LHCN-M2 (cell line): ENCODE measurements around the gene SELENBP1. TPM values are rescaled to one million over a fixed set of nuclear protein-coding genes. Genes with fewer than 3 reads are reported as not detected.
"Not testable (repeated sequence)": the region's sequence is repeated elsewhere in the genome, so short reads cannot be mapped to it uniquely, and the experiment has no call there.

Source experiments
- DNase-seq: peaks from one replicate; pipeline ENCODE4 v3.0.0-alpha.2; 2012; ENCODE audit warnings: low read depth
- total RNA-seq: library from RNA; depleted of rRNA; stranded (reverse); fragments of >200 nt; gene quantifications from 2 replicates; pipeline ENCODE4 v1.2.3, GENCODE V29; 2014

The SELENBP1 gene
- total RNA-seq, 1 experiment from 2014 or later = 17.9 TPM

DNA sequence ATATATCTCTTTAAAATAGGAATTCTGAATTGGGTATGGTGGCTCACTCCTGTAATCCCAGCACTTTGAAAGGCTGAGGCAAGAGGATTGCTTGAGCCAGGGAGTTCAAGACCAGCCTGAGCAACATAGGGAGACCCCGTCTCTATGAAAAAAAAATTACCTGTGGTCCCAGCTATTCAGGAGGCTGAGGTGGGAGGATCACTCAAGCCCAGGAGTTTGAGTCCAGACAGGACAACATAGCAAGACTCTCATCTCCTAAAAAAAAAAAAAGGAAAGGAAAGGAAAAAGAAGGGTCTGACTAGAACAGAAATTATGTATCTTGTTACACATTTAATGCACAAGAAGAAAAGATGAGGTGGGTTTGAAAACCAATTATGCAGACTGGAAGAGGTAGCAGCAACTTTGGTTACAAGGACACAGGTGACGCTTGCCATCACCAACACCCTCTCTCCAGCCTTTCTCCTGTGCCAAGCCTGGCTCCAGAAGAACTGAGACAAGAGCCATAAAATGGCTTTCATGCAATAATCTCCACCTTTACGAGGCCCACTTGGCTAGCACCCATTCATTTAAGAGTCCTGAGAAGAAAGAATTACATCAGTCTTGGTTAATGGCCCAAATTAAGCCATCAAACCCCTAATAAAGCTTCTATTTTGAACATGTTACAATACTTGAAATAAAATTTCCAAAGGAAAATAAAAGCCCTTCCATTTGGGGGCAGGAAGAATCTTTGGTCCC, 4.8 kb upstream of the SELENBP1 start:
- no peak for DNase-seq

DNA sequence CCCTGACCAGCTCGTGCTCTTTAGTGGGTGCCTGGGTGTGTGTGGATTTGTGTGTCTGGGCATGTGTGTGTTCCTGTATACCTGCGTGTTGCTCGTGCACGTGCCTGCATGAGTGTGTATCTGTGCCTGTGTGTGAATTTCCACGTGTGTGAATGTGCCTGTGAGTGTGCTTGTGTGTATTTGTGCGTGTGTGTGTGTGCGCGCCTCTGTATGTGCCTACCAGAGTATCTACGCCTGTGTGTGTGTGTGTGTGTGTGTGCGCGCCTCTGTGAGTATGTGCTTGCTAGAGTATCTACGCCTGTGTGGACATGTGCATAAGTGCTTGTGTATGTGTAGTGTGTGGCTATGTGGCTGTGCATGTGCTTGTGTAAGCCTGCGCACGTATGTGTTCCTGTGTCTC, 691 bp upstream of the SELENBP1 start:
- no peak for DNase-seq

DNA sequence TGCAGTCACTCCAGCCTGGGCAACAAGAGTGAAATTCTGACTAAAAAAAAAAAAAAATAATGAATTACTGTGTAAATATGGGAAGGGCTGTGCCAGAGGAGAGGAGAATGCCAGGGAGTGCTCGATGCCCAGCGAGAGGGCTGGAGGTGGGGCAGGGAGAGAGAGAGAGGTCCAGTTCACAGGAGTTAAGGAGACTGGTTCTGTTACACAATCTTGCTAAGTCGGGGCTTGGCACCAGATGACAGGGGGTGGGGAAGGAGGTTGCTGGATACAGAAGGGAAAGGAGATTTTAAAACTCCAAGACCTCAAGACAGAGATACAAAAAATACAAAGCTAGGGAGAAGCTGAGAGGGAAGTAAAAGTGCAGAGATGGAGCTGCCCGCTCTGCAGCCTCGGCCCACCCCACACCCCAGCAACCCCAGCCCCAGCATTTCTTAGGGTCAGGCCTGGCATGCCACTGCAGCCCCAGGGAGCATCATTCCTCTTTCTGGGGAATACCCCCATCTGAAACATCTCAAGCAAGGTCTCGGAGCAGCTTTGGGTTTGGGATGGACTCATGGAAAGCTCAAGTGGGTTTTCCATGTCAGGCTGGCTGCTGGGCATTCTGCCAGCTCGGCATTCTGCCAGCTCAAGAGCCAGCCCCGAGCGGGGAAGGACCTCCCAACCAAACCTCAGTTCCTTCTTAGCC, 991 bp downstream of the SELENBP1 start:
- peak; percentile 42 for DNase-seq

DNA sequence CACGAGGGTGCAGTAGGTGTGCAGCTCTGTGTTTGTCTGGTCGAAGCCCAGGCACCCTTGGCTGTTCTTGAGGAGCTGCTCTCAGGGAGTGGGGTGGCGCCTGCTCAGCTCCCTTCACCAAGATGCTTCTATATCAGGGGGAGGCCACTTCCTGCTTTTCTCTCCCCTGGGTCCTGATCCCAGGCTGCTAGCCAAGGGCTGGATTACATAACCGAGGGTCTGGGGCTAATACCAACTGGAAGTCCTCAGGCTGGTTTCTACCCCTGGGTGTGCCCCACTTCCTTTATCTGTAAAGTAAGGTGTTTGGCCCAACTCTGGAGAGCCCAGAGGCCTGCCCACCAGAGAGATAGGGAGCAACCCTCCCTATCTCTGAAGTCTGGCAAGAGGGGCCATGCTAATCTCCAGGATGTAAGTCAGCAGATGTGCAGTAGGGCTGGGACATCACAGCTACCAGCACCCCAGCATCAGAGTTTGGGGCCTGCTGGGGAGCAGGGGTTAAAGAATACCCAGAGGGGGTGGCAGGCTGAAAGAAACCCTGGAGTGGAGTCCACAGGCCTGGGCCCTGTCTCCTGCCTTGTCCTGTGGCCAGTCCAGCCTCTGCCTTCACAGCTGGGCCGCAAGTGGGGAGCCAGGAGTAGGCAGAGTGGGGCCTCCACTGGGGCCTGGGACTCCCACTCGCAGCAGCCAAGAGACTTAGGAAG, 2.1 kb downstream of the SELENBP1 start:
- no peak for DNase-seq

DNA sequence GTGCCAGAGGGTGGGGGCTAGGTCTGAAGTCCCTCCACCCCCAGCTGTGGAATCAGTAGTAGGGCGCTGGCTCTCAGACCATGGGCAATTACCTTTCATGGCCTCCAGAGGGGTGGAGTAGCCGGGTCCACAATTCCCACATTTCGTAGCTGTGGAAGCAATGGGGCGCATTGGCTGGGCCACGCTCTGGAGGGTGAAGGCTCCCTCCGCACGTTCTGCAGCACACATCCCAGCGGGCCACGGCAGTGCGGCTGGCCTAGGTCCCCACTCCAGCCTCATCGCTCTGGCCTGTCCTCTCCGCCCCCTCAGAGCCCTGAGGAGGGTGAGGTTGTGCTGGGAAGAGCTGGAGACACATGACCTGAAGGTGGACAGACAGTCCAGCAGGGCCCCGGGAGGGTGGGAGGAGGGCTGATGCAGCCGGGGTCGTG, 2.9 kb downstream of the SELENBP1 start:
- DNase-seq = no peak

DNA sequence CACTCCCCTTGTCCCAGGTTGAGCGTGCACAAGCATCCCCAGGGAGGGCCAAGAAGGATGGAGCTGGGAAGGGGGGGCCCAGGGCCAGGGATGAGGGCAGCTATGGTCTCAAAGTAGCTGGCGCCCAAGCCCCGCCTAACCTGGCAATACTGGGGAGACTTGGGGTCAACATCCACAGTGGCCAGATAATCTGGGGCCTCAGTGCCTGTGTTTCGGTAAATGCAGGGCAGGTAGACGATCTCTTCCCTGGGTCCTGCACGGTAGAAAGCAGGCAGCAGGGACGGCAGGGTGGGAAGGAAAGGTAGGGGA, 3.2 kb downstream of the SELENBP1 start:
- no peak for DNase-seq

DNA sequence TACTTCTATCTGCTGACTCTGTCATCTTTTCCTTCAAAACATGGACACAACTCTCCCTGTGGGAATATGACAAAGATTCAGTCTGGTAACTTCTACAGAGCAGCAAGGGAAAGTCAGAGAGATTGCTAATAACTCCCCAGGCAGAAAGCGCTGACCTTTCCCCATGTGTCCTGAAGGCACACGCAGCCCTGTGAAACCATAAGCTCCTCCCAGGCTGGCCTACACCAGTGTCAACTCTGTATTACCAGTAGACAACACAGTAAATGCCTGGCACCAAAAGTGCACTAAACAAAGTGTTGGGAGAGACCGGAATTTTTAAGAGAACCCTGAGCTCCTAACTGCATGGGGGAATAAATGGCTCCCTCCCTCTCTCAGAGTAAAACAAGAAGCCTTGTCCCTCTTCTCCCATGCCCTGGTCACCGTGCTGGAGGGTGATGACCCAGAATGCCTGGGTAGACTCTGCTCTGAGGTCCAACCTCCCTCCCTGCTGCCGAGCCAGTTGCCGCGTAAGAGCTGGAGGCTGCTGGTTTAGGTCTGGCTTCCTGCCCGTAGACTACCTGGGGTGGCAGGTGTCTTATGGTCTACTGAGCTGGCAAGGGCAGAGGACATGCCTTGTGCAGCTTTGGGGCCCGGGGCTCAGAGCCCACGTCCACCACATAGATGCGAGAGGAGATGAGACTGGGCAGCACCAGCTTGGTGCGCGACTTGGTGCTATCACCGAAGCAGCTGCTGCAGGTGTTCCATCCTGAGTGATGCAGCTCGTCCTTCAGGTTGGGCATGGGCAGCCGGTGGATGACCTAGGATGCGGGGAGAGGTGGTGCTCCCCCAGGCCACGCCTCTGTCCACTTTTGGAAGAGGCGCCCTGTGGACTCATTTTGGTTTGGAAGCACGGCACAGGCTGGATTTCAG, 3.9 kb downstream of the SELENBP1 start:
- no peak for DNase-seq

DNA sequence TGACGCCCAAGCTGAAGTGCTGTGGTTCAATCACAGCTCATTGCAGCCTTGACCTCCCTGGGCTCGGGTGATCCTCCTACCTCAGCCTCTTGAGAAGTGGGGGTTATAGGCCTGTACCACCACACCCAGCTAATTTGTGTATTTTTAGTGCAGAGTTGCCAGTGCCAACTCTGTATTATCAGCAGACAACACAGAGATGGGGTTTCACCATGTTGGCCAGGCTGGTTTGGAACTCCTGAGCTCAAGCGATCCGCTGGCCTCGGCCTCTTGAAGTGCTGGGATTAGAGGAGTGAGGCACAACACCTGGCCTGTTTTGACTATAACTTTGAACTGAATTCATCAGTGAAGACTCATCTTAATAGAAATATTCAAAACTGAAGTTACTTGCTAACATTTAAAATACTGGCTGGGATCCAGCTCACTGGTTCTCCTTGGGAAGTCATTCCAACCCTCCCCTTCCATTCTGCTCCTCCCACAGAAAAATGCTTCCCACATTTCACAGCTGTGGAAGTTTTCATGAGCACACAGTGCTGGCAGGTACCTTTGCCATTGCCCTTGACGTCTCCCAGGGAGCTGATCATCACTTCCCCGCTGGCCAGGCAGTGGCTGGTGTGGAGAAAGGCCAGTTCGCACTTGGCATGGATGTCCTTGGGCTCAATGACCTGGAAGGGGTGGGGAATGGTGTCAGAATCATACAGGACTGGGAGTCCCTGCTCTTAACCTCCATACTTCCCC, 4.7 kb downstream of the SELENBP1 start:
- no peak for DNase-seq

DNA sequence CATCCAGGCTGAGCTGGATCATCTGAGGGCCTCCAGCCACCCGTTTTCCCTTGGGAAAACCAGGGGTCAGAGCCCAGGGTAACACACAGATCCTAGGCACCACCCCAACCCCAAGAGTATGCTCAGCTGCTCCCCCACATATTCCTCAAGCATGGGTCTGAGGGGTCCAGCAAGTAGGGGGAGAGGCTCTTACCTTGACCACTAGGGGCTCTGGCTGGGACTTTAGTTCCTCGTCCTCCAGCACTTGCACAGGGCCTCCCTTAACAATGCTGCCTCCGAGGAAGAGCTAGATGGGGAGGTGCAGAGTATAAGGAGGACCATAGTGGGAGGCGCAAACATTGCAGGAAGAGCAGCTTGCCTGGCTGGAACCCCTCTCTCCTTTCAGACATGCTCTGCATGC, 7.5 kb downstream of the SELENBP1 start:
- no peak for DNase-seq

DNA sequence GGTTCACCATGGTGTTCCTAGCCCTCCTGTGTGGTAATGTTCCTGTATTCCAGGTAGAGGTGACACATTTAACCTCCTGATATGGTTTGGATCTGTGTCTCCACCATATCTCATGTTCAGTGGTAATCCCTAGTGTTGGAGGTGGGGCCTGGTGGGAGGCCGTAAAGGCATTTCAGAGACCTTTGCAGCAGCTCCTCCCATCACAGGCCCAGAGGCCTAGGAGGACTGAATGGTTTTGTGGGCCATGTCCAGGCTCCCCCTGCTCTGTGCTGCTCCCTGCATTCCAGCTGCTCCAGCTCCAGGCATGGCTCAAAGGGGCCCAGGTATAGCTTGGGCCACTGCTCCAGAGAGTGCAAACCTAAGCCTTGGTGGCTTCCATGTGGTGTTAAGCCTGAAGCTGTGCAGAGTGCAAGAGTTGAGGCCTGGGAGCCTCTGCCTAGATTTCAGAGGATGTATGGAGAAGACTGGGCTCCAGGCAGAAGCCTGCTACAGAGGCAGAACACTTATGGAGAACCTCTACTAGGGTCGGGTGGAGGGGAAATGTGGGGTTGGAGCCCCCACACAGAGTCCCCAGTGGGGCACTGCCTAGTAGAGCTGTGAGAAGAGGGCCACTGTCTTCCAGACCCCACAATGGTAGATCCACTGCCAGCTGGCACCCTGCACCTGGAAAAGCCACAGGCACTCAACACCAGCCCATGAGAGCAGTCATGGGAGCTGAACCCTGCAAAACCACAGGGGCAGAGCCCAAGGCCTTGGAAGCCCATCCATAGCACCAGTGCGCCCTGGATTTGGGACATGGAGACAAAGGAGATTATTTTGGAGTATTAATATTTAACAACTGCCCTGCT, 10.0 kb downstream of the SELENBP1 start:
- no peak for DNase-seq

DNA sequence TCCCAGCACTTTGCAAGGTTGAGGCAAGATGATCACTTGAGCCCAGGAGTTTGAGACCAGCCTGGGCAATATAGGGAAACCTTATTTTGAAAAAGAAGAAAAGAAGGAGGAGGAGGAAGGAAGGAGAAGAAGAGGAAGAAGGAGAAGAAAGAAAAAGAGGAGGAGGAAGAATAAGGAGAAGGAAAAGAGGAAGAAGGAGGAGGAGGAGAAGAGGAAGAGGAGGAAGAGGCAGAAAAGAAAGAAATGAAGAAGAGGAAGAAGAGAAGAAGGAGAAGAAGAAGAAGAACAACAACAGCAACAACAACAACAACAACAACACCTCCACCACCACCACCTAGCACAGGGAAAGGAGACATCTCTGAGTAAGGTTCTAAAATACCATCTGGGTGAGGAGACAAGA, 10.6 kb downstream of the SELENBP1 start:
- no peak for DNase-seq

DNA sequence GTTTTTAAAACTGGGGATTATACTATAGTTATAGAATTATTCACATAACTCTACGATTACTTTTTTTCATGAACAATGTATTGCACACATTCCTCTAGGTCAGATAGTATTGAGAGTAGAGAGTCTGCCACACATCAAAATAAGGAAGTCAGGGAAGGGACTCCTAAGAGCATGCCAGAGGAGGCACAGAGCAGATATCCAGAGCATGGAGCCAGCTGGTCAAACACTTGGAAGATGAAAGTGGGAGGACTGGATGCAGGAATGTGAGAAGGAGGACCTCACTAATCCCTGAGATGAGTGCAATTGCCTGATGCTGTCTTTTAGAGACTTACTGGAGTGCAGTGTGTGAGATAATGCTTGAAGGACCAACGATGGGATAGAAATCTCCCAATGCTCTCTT, 15.8 kb downstream of the SELENBP1 start:
- no peak for DNase-seq

DNA sequence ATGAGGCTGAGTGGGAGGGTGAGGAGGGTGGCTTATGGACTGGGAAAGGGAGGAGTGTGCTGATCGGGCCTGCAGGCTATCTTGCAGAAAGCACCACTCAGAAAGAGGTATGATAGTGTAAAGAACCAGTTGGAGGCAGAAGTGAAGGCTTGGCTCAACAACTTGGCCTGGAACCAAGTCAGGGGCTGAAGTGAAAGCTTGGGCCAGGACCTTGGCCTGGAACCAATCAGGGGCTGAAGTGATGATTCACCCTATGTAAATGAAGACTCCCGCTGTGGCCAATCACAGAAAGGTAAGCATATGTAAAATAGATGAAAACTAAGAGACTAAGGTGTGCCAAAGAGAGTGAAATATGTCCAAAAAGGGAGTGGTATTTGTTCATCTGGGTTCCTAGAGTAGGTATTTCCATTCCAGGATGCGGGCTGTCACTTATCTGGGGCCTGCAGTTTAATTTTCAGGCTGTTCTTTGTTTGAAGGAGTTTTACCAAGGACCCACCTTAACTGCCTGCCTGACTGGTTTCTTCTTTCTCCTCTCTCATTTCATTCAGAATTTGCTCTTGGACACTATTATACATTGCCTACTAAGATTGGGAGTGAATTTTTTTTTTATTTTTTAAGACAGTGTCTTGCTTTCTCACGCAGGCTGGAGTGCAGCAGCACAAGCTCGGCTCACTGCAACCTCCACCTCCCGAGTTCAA, 20.3 kb downstream of the SELENBP1 start:
- DNase-seq = no peak

DNA sequence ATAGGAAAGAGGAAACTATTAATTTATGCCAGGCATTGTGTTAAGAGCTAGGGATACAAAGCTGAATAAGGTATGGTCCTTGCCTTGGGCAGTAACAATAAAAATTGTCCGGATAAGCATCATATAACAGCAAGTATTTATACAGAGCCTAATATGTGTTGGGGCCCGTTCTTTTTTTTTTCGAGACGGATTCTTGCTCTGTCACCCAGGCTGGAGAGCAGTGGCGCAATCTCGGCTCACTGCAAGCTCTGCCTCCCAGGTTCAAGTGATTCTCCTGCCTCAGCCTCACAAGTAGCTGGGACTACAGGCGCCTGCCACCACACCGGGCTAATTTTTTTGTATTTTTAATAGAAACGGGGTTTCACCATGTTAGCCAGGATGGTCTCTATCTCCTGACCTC, 22.2 kb downstream of the SELENBP1 start:
- DNase-seq = not testable (repeated sequence)

DNA sequence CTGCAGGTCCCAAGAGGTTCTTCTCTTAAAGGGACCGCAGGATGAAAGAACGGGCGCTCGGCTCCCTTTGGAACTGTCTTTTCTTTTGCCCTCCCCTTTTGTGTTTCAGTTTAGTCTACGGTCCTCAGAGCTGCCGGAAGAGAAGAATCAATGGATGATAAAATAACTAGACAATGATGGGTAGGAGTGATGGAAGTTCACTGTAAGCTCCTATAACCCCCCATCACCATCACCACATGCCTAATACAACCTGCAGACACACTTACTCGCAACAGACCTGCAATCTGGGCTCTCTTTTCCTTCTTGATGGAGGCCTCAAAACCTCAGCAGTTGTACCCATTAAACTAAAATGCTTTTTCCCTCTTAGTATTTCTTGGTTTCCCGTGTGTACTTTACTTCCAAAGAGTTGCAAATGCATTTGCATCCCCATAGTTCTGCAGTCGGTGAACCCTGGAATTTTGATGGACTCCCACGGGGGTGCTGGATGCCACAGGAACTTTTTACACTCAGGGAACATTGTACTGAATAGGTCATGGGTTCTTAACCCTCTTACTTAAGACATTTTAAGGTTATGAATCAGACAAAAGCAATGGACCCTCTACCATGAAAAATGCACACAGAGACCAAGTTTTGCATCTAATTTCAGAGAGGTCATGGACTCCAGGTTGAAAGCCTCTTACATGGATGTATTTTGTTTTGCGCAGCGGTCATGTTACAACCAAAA, 24.8 kb downstream of the SELENBP1 start:
- peak; percentile 46 for DNase-seq

DNA sequence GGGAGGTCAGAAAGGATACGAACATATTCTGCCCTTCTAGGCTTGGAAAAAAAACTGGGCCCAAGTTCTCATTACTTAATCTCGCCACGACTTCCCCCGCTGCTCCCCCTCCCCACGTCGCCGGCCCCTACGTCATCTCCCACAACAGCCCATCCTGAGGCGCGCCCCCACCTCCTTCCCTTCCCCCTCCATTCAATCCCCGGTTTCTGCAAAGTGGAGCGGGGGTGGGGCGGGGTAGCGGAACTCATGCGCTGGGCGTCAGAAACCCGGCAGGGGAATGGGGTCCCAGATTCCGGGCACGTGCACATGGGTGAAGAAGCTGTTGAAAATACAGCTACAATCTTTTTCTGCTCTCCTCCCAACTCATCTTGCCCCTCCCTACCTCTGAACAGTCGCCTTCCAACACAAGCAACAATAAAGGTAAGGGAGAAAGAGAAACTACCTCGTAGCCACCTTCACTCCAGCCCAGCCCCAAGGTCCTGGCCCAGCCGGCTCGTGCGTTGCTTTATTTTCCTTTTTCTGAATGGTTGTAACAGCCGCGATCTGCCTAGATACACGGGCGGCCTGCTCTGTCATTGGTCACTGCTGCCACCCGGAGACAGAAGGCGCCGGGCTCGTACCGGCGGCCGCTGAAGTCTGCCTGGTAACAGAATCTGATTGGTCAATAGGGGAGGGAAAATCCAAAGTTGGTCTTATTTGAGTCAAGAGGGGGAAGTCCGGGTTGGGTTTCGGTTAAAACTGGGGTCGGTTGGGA, 25.6 kb downstream of the SELENBP1 start, which contains the start of gene RFX5:
Gene RFX5 (minus strand): TSS at position 484 of the 754 bp plus-strand sequence. CDS start 932 bp downstream, outside the sequence.
- DNase-seq = peak; percentile 98

DNA sequence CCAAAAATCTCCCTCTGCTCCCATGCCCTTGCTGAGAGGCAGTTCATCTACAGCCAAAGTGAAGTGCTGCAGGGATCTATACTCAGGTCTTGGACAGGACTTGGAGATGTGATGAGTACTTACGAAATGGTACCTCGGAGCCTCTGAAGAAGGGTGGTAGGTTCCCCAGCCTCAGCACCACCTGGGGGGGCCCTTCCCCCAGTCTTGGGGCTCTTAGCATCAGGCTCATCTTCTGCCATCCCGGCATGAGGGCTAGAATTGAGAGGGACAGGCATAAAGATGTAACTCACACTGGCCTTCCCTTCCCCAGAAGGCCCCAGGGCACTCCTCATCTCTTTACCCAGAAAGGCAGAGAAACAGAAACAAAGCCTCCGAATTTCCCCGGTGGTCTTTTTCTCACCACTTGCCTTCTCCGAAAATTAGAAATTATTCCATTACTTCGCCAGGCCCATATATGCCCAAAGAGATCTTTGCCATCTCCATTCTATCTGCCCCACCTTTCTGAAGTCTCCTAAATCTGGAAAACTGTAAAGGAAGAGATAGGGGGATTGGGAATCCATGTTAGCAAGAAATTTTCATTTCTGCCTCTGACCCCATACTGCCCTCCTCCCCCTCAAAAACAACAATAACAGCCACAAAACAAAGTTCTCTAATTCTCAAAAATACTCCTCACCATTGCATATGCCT, 26.3 kb downstream of the SELENBP1 start:
- no peak for DNase-seq
